SK-N-SH treated with all-trans-retinoic acid at 6 μM for 48 hours (cell line): Measurements from ENCODE around the gene FOXK1.

Experiments used
- ATAC-seq: fragments of 200-7000 bp; cut with Tn5 transposase; 3 replicates; pipeline ENCODE4 v1.9.1; 2020; ENCODE audit warnings: mild to moderate bottlenecking, moderate library complexity
- BACH2 ChIP-seq: fragments of 250-450 bp; sonication (Bioruptor Pico); IDR thresholded peaks from 2 replicates; pipeline ENCODE4 v1.9.0; 2021; ENCODE audit warnings: mild to moderate bottlenecking, borderline replicate concordance
- CREB5 ChIP-seq: fragments of 250-450 bp; sonication (Bioruptor Pico); IDR thresholded peaks from 2 replicates; pipeline ENCODE4 v1.5.1; 2020; ENCODE audit warnings: low read depth, mild to moderate bottlenecking, moderate library complexity
- CSDC2 ChIP-seq: fragments of 250-450 bp; sonication (Bioruptor Pico); IDR thresholded peaks from 2 replicates; pipeline ENCODE4 v1.5.0; 2020; ENCODE audit warnings: mild to moderate bottlenecking, moderate library complexity
- ESRRG ChIP-seq: fragments of 250-450 bp; sonication (Bioruptor Pico); IDR thresholded peaks from 2 replicates; pipeline ENCODE4 v1.6.1; 2021; ENCODE audit warnings: mild to moderate bottlenecking
- GLIS3 ChIP-seq: fragments of 250-450 bp; sonication (Bioruptor Pico); IDR thresholded peaks from 2 replicates; pipeline ENCODE4 v1.5.0; 2020; ENCODE audit warnings: mild to moderate bottlenecking, moderate library complexity
- OSR1 ChIP-seq: fragments of 250-450 bp; sonication (Bioruptor Pico); IDR thresholded peaks from 2 replicates; pipeline ENCODE4 v1.8.0; 2022; ENCODE audit warnings: moderate library complexity, mild to moderate bottlenecking, inconsistent platforms
- RARB ChIP-seq: fragments of 250-450 bp; sonication (Bioruptor Pico); IDR thresholded peaks from 2 replicates; pipeline ENCODE4 v1.8.0; 2021; ENCODE audit warnings: mild to moderate bottlenecking, moderate library complexity
- TOX ChIP-seq: fragments of 250-450 bp; sonication (Bioruptor Pico); IDR thresholded peaks from 2 replicates; pipeline ENCODE4 v1.8.0; 2021; ENCODE audit warnings: mild to moderate bottlenecking, moderate library complexity, borderline replicate concordance
- ZC3H10 ChIP-seq: fragments of 250-450 bp; sonication (Bioruptor Pico); IDR thresholded peaks from 2 replicates; pipeline ENCODE4 v1.5.1; 2021; ENCODE audit warnings: mild to moderate bottlenecking, moderate library complexity
- ZFP3 ChIP-seq: fragments of 250-450 bp; sonication (Bioruptor Pico); IDR thresholded peaks from 2 replicates; pipeline ENCODE4 v1.5.0; 2020; ENCODE audit warnings: mild to moderate bottlenecking, moderate library complexity
- ZFP30 ChIP-seq: fragments of 450-650 bp; formaldehyde crosslinking; IDR thresholded peaks from 2 replicates; pipeline ENCODE4 v1.5.0; 2022; ENCODE audit warnings: mild to moderate bottlenecking, moderate library complexity
- ZNF565 ChIP-seq: fragments of 450-650 bp; formaldehyde crosslinking; conservative IDR thresholded peaks from 2 replicates; pipeline ENCODE4 v1.5.0; 2020; ENCODE audit warnings: low read depth, mild to moderate bottlenecking, moderate library complexity
- ZNF70 ChIP-seq: fragments of 450-650 bp; formaldehyde crosslinking; IDR thresholded peaks from 2 replicates; pipeline ENCODE4 v1.5.0; 2020; ENCODE audit warnings: mild to moderate bottlenecking, moderate library complexity
- ZNF8 ChIP-seq: fragments of 450-650 bp; formaldehyde crosslinking; IDR thresholded peaks from 2 replicates; pipeline ENCODE4 v1.5.0; 2020; ENCODE audit warnings: mild to moderate bottlenecking, moderate library complexity
- TF ChIP-seq, protein P1 (sequence below): fragments of 250-450 bp; sonication (Bioruptor Pico); IDR thresholded peaks from 2 replicates; pipeline ENCODE4 v1.5.1; 2021; ENCODE audit warnings: mild to moderate bottlenecking, moderate library complexity
- TF ChIP-seq, protein P2 (sequence below): fragments of 250-450 bp; sonication (Bioruptor Pico); IDR thresholded peaks from 2 replicates; pipeline ENCODE4 v1.8.0; 2020; ENCODE audit warnings: mild to moderate bottlenecking, moderate library complexity, borderline replicate concordance
- TF ChIP-seq, protein P3 (sequence below): fragments of 250-450 bp; sonication (Bioruptor Pico); IDR thresholded peaks from 2 replicates; pipeline ENCODE4 v1.5.0; 2020; ENCODE audit warnings: mild to moderate bottlenecking, moderate library complexity

The FOXK1 gene

DNA sequence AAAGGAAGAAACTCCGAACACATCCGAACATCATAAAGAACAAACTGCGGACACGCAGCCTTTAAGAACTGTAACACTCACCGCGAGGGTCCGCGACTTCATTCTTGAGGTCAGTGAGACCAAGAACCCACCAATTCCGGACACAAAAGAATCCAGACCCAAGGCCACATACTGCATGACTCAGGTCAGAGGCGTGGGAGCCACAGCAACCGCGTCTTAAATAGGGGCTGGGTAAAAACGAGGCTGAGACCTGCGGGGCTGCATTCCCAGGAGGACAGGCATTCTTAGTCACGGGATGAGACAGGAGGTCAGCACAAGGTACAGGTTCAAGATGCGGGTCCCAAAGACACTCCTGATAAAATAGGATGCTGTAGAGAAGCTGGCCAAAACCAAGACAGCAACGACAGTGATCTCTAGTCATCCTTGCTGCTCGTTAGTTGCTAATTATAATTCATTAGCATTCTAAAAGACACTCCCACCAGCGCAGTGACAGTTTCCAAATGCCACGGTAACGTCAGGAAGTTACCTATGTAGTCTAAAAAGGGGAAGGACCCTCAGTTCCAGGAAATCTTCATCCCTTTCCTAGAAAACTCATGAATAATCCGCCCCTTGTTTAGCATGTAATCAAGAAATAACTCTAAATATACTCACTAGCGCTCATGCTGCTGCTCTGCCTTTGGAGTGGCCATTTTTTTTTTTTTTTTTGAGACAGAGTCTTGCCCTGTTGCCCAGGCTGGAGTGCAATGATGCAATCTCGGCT is 112.7 kb downstream of the FOXK1 start (continued):
- TF ChIP-seq, protein P1, sequence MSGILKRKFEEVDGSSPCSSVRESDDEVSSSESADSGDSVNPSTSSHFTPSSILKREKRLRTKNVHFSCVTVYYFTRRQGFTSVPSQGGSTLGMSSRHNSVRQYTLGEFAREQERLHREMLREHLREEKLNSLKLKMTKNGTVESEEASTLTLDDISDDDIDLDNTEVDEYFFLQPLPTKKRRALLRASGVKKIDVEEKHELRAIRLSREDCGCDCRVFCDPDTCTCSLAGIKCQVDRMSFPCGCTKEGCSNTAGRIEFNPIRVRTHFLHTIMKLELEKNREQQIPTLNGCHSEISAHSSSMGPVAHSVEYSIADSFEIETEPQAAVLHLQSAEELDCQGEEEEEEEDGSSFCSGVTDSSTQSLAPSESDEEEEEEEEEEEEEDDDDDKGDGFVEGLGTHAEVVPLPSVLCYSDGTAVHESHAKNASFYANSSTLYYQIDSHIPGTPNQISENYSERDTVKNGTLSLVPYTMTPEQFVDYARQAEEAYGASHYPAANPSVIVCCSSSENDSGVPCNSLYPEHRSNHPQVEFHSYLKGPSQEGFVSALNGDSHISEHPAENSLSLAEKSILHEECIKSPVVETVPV (CRISPR knock-in tag) = no peak
- TF ChIP-seq ZC3H10 (CRISPR knock-in tag) = no peak
- TF ChIP-seq TOX (CRISPR knock-in tag) = no peak
- no peak for TF ChIP-seq OSR1 (CRISPR knock-in tag)
- no peak for TF ChIP-seq ZNF565
- TF ChIP-seq GLIS3 (CRISPR knock-in tag) = no peak
- no peak for TF ChIP-seq ZFP30 (CRISPR knock-in tag)
- no peak for TF ChIP-seq ZFP3 (CRISPR knock-in tag)
- TF ChIP-seq ESRRG = no peak
- TF ChIP-seq ZNF8 (CRISPR knock-in tag) = no peak
- TF ChIP-seq, protein P2, sequence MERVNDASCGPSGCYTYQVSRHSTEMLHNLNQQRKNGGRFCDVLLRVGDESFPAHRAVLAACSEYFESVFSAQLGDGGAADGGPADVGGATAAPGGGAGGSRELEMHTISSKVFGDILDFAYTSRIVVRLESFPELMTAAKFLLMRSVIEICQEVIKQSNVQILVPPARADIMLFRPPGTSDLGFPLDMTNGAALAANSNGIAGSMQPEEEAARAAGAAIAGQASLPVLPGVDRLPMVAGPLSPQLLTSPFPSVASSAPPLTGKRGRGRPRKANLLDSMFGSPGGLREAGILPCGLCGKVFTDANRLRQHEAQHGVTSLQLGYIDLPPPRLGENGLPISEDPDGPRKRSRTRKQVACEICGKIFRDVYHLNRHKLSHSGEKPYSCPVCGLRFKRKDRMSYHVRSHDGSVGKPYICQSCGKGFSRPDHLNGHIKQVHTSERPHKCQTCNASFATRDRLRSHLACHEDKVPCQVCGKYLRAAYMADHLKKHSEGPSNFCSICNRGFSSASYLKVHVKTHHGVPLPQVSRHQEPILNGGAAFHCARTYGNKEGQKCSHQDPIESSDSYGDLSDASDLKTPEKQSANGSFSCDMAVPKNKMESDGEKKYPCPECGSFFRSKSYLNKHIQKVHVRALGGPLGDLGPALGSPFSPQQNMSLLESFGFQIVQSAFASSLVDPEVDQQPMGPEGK (CRISPR knock-in tag) = no peak
- TF ChIP-seq ZNF70 = no peak

DNA sequence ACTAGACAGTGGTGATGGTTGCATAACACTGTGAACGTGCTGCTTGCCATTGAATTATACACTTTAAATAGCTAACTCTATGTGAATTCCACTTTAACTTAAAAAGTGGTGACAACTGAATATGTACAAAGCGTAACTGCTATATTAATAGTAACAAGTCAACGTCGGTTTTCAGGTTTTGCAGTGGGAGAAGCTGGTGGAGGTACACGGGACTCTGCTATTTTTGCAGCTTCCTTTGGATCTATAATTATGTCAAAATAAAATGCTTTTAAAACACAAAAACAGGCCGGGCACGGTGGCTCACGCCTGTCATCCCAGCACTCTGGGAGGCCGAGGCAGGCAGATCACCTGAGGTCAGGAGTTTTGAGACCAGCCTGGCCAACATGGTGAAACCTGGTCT is 114.4 kb downstream of the FOXK1 start:
- TF ChIP-seq, protein P3, sequence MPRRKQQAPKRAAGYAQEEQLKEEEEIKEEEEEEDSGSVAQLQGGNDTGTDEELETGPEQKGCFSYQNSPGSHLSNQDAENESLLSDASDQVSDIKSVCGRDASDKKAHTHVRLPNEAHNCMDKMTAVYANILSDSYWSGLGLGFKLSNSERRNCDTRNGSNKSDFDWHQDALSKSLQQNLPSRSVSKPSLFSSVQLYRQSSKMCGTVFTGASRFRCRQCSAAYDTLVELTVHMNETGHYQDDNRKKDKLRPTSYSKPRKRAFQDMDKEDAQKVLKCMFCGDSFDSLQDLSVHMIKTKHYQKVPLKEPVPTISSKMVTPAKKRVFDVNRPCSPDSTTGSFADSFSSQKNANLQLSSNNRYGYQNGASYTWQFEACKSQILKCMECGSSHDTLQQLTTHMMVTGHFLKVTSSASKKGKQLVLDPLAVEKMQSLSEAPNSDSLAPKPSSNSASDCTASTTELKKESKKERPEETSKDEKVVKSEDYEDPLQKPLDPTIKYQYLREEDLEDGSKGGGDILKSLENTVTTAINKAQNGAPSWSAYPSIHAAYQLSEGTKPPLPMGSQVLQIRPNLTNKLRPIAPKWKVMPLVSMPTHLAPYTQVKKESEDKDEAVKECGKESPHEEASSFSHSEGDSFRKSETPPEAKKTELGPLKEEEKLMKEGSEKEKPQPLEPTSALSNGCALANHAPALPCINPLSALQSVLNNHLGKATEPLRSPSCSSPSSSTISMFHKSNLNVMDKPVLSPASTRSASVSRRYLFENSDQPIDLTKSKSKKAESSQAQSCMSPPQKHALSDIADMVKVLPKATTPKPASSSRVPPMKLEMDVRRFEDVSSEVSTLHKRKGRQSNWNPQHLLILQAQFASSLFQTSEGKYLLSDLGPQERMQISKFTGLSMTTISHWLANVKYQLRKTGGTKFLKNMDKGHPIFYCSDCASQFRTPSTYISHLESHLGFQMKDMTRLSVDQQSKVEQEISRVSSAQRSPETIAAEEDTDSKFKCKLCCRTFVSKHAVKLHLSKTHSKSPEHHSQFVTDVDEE (CRISPR knock-in tag) = no peak
- TF ChIP-seq ZFP3 (CRISPR knock-in tag) (no peak), CREB5 (no peak), CSDC2 (no peak)
- TF ChIP-seq, protein P1 (CRISPR knock-in tag) = no peak
- ATAC-seq = no peak

- 0 out of 2 replicates have a peak, but pooled peaks have one; percentile 27 for TF ChIP-seq ZNF70
- no peak for TF ChIP-seq ESRRG
- peak; percentile 76 for ATAC-seq
These were observed 116.0 kb downstream of the FOXK1 start for GRCh38 chr7:4797858-4798705.

DNA sequence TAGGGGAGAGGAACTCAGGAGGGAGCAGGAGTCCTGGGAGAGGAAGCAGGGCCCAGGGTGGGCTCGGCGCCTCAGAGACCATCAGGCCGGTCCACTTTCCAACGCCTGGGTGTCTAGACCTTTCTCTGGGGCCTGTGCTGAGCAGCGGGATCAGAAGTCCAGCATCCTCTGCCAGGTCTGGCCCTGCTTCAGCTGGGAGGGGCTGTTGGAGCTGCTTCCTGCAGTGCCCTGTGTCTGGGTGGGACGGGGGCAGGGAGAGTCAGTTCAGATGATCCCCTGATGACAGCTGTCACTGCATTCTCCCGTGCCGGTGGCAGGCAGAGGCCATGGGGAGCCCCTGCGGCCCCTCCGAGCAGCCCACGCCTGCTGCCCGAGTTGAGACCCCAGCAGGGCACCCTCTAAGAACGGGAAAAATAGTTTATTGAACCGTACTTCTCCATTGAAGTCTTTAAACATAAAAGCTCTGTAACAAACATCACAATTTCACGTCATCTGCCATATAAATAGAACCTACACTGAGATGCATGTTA is 116.7 kb downstream of the FOXK1 start:
- peak; percentile 9 for ATAC-seq
- TF ChIP-seq CREB5 = no peak
- TF ChIP-seq, protein P2 (CRISPR knock-in tag) = no peak
- TF ChIP-seq, protein P3 (CRISPR knock-in tag) = no peak
- TF ChIP-seq OSR1 (CRISPR knock-in tag) = no peak
- TF ChIP-seq RARB (CRISPR knock-in tag) = no peak
- TF ChIP-seq BACH2 (CRISPR knock-in tag) = no peak
- no peak for TF ChIP-seq ZFP30 (CRISPR knock-in tag)
- TF ChIP-seq CSDC2 = no peak
- no peak for TF ChIP-seq ZNF565
- TF ChIP-seq ZC3H10 (CRISPR knock-in tag) = no peak
- no peak for TF ChIP-seq ESRRG
